ENCODE results near the gene SH2D3C.

DNA sequence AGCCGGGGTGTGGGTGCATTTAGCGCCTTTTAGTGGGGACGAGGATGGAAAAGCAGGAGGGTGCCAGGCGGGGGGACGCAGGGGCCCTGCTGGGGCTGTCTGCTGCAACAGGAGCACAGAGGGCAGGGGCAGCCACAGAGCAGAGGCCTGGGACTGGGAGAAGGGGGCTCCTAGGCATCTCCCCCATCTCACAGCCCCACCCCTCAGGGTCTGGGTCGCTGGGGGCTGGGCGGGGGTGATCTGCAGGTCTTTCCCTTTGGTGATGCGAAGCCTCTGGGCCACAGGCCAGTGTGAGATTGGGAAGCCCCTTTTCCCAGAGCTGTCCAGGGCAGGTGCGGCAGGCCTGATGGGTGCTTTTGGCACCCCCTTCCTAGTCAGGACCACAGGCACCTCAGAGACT is 48.2 kb downstream of the SH2D3C start:
- TF ChIP-seq, protein P1, sequence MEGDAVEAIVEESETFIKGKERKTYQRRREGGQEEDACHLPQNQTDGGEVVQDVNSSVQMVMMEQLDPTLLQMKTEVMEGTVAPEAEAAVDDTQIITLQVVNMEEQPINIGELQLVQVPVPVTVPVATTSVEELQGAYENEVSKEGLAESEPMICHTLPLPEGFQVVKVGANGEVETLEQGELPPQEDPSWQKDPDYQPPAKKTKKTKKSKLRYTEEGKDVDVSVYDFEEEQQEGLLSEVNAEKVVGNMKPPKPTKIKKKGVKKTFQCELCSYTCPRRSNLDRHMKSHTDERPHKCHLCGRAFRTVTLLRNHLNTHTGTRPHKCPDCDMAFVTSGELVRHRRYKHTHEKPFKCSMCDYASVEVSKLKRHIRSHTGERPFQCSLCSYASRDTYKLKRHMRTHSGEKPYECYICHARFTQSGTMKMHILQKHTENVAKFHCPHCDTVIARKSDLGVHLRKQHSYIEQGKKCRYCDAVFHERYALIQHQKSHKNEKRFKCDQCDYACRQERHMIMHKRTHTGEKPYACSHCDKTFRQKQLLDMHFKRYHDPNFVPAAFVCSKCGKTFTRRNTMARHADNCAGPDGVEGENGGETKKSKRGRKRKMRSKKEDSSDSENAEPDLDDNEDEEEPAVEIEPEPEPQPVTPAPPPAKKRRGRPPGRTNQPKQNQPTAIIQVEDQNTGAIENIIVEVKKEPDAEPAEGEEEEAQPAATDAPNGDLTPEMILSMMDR (IDR thresholded peaks at IDR 0.05; ENCODE audit: low read length), result no peak
- TF ChIP-seq EZH2 (optimal IDR thresholded peaks at IDR 0.05; ENCODE audit: low read depth, low read length), result no peak
